ENCODE results near the gene TP53I3.
"Not testable (repeated sequence)": the region's sequence is repeated elsewhere in the genome, so short reads cannot be mapped to it uniquely, and the experiment has no call there.

The TP53I3 gene

GRCh38 chr2:24054366-24055010 is 30.1 kb downstream of the TP53I3 start:
- no peak for DNase-seq (ENCODE audit: low read depth)

- DNase-seq (ENCODE audit: low read depth) = no peak
These were observed 31.7 kb downstream of the TP53I3 start for GRCh38 chr2:24052951-24053350.

- no peak for DNase-seq (ENCODE audit: low read depth)
These were observed 32.8 kb downstream of the TP53I3 start for GRCh38 chr2:24051833-24052232.

GRCh38 chr2:24050041-24050979 is 34.3 kb downstream of the TP53I3 start:
- DNase-seq (ENCODE audit: low read depth) = no peak

GRCh38 chr2:24049485-24050021 is 35.1 kb downstream of the TP53I3 start, which contains the start of gene FKBP1B:
Gene FKBP1B (plus strand): TSS chr2:24049741. CDS start chr2:24049850, 109 bp downstream.
- DNase-seq (ENCODE audit: low read depth) = peak; percentile 63

GRCh38 chr2:24048769-24049484 is 35.7 kb downstream of the TP53I3 start:
- no peak for DNase-seq (ENCODE audit: low read depth)

- no peak for DNase-seq (ENCODE audit: low read depth)
These were observed 37.0 kb downstream of the TP53I3 start for GRCh38 chr2:24047703-24048033.

GRCh38 chr2:24046930-24047702 is 37.5 kb downstream of the TP53I3 start, which contains the start of gene WDCP:
Gene WDCP (minus strand): TSS chr2:24047391. CDS start chr2:24039494, 7,897 bp downstream.
- peak; percentile 86 for DNase-seq (ENCODE audit: low read depth)

GRCh38 chr2:24046599-24046929 is 38.1 kb downstream of the TP53I3 start:
- DNase-seq (ENCODE audit: low read depth) = no peak

- no peak for DNase-seq (ENCODE audit: low read depth)
These were observed 38.8 kb downstream of the TP53I3 start for GRCh38 chr2:24045511-24046508.

GRCh38 chr2:24043133-24043532 is 41.5 kb downstream of the TP53I3 start:
- not testable (repeated sequence) for DNase-seq (ENCODE audit: low read depth)

- DNase-seq (ENCODE audit: low read depth) = no peak
These were observed 44.1 kb downstream of the TP53I3 start for GRCh38 chr2:24040511-24040910.

- DNase-seq (ENCODE audit: low read depth) = no peak
These were observed 45.7 kb downstream of the TP53I3 start for GRCh38 chr2:24038786-24039499.
